B cell (primary cell): ENCODE results near the gene ST6GALNAC2.

Experiments
- CTCF ChIP-seq: fragments of 200-600 bp; IDR thresholded peaks from one replicate; pipeline ENCODE4 v1.8.0; 2022; ENCODE audit warnings: antibody characterized with exemption, mild to moderate bottlenecking
- EZH2 ChIP-seq: IDR thresholded peaks from 2 replicates; pipeline ENCODE4 v1.6.1; 2012; ENCODE audit warnings: borderline replicate concordance, low read depth, mild to moderate bottlenecking, moderate library complexity, low read length; ENCODE audit not compliant: insufficient read depth, poor library complexity, severe bottlenecking

- TF ChIP-seq CTCF (no peak), EZH2 (peak; percentile 60)
Measured at GRCh38 chr17:76537578-76538280, 47.9 kb downstream of the ST6GALNAC2 start, which contains the start of gene CYGB.
